Retinal pigment epithelial cell (primary cell): ENCODE data around the gene DHRS7B.
"Not testable (repeated sequence)": the region's sequence is repeated elsewhere in the genome, so short reads cannot be mapped to it uniquely, and the experiment has no call there.

Experiments
- DNase-seq: peaks from one replicate; pipeline ENCODE4 v3.0.0-alpha.2; 2010; ENCODE audit warnings: low read depth
- H3K4me3 ChIP-seq: 2 replicates; pipeline ENCODE4 v1.5.1; 2011; ENCODE audit warnings: mild to moderate bottlenecking, low read length, control low read depth, moderate library complexity
- CTCF ChIP-seq: conservative IDR thresholded peaks from 2 replicates; pipeline ENCODE4 v1.5.1; 2011; ENCODE audit warnings: low read depth, low read length, control low read depth, inconsistent platforms

DHRS7B gene

DNA sequence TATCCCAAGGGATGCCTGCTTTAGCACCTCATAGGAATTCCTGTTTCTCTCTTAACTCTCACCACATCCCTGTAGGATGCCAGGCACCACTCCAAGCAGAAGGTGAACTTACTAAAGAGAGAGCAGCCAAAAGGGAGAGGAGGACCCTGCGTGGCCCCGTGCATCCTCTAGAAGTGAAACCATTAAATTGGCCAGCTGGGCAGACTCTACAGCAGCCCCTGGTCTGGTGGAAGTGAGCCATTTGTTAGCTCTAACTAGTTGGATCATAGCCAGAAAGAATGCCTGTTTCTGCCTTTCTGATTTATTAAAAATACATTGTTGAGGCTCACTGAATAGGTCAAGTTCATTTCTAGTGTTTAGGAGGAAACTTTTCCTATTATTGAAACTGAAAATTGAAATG lies 64.9 kb downstream of the DHRS7B start:
- no peak for DNase-seq

DNA sequence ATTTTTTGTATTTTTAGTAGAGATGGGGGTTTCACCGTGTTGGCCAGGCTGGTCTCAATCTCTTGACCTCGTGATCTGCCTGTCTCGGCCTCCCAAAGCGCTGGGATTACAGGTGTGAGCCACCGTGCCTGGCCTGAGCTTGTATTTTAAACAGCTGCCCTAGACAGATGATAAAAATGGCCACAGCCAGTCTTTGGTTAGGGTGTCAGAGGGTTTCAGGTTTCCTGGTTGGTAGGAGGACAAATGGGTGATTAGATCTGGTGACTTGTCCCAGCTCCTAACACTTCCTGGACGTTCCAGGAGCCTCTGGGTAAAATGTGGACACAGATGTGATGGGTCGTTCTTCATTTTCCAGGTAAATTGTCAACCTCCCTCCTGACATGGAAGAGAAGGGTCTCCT lies 65.7 kb downstream of the DHRS7B start:
- H3K4me3 ChIP-seq, DNase-seq: not testable (repeated sequence)

More for the DNA sequence above, 64.9 kb downstream of the DHRS7B start:
- no peak for TF ChIP-seq CTCF
- no peak overlapping the region for H3K4me3 ChIP-seq

- no peak for TF ChIP-seq CTCF
- DNase-seq: no peak
- no peak overlapping the region for H3K4me3 ChIP-seq
Measured at GRCh38 chr17:21193031-21193430, 66.3 kb downstream of the DHRS7B start.

- DNase-seq: no peak
- no peak for TF ChIP-seq CTCF
- H3K4me3 ChIP-seq: no peak overlapping the region
Measured at GRCh38 chr17:21194226-21194625, 67.5 kb downstream of the DHRS7B start.

DNA sequence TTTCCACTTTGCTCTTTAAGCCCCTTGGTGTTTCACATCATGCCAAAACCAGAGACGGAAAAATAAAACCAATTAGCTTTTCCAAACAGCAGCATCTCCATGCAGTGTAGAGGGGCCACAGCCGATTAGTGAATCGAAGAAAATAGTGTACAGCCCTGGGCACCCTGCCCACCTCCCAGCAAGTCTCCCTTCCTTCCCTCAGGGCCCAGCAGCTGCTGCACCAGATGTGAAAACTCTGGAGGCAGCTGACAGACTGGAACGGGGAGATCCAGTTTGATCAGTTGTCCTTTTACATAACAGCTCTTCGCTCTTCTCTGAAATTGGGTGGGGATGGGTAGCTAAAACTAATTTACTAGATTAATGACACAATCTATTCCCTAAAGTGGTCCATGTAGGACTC lies 67.9 kb downstream of the DHRS7B start:
- TF ChIP-seq CTCF: no peak
- DNase-seq: no peak
- H3K4me3 ChIP-seq: no peak overlapping the region

GRCh38 chr17:21196126-21196525 lies 69.4 kb downstream of the DHRS7B start:
- no peak for DNase-seq
- no peak for TF ChIP-seq CTCF
- no peak overlapping the region for H3K4me3 ChIP-seq

DNA sequence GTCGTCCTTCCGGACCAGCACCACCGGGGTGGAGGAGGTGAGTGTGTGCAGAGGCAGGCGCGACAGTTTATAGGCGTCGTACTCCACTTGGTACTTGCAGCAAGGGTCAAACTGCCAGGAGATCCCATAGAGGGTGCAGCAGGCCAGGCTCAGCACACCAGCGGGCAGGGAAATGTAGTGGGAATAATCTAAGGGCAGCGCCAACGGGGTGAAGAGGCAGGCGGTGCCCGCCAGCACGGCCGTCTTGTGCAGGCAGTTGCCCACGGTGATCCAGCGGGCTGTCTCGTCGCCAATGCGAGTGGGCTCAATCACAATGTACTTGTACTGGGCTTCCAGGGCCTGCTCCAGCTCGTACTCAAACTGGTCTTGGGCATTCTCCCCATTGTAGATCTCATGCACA lies 71.6 kb downstream of the DHRS7B start:
- no peak for DNase-seq
- TF ChIP-seq CTCF: no peak
- H3K4me3 ChIP-seq: no peak overlapping the region

DNA sequence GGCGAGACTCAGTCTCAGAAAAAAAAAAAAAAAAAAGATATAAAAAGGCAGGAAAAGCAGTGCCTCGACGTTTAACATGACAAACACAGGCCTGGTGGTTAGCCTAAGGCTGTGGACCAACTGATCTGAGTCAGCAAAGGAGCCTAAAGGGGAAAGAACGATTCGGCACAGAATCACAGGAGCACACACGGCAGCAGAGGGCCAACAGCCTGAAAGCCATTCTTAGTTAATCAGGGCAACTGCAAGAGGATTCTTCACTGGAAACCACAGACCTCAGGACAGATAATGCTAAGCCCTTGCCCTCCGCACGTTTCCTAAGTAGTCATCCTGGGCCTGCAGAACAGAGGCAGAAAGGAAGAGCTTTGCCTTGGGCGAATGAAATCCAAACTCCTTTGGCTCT lies 72.5 kb downstream of the DHRS7B start:
- TF ChIP-seq CTCF: no peak
- H3K4me3 ChIP-seq: no peak overlapping the region
- DNase-seq: no peak
